ENCODE results near the gene SZT2. TPM values are rescaled to one million over a fixed set of nuclear protein-coding genes. Genes with fewer than 3 reads are reported as not detected.

The SZT2 gene
- total RNA-seq, 1 experiment from 2014 or later: 65.3 TPM

DNA sequence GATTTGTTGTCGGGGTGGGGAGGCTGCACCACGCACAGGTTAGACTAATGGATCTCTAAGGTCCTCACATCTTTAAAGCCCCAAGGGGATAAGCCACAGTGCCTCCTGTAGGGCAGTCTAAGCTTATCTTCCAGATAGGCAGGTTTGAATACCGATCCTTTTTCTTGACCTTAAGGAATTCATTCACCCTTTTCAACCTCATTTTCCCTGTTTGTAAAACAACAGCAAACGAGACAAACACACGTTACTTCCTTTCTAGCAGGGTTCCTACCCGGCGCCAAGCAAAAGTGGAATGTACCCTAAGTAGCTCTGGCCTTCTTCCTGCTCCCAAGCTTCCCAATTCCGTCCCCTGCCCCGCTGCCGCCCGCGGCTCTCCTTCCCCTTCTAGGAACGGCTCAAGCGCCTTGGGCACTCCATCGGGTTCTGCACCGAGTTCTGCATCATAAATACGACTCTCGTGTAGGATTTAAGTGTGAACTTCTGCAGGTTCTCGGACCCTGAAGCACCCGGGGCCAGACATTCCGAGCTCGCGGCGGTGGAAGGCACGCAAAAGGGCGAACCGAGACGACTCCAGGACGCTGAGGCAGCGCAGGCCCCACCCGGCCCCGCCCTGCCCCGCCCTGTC lies 31.5 kb upstream of the SZT2 start:
- ChIA-PET POLR2A (interaction anchor here (0.6 to 2.7 kb wide), 16 partner anchors 8 to 557 kb away, joined by 3 to 41 read pairs (median 5); partner anchors contain the start of genes C1orf210, ELOVL1, MED8 and SZT2), CTCF (interaction anchor here (0.6 to 2.3 kb wide), 10 partner anchors 8 to 286 kb away, joined by 3 to 8 read pairs (median 4); partner anchors contain the start of genes C1orf210, CFAP57 and EBNA1BP2)
- peak overlapping the region; percentile 84 for H3K4me3 Mint-ChIP-seq (ENCODE audit: unreplicated experiment)
- peaks cover 20% of the 10 kb centered on the region for H3K36me3 Mint-ChIP-seq (ENCODE audit: insufficient read depth, unreplicated experiment)
- H3K27me3 Mint-ChIP-seq (ENCODE audit: insufficient read depth, unreplicated experiment): no peaks in the 10 kb centered on the region
- H3K4me1 Mint-ChIP-seq (ENCODE audit: insufficient read depth, unreplicated experiment): peaks cover 28% of the 10 kb centered on the region
- peak overlapping the region; percentile 70 for H3K27ac Mint-ChIP-seq (ENCODE audit: low read depth, unreplicated experiment)
- TF ChIP-seq, protein P1, sequence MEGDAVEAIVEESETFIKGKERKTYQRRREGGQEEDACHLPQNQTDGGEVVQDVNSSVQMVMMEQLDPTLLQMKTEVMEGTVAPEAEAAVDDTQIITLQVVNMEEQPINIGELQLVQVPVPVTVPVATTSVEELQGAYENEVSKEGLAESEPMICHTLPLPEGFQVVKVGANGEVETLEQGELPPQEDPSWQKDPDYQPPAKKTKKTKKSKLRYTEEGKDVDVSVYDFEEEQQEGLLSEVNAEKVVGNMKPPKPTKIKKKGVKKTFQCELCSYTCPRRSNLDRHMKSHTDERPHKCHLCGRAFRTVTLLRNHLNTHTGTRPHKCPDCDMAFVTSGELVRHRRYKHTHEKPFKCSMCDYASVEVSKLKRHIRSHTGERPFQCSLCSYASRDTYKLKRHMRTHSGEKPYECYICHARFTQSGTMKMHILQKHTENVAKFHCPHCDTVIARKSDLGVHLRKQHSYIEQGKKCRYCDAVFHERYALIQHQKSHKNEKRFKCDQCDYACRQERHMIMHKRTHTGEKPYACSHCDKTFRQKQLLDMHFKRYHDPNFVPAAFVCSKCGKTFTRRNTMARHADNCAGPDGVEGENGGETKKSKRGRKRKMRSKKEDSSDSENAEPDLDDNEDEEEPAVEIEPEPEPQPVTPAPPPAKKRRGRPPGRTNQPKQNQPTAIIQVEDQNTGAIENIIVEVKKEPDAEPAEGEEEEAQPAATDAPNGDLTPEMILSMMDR (IDR thresholded peaks at IDR 0.05; ENCODE audit: unreplicated experiment): peak; percentile 42
- intact Hi-C loops (cut with micrococcal nuclease): loop anchor here (1.0 kb wide), 1 partner anchor 120 kb away; no protein-coding TSS in a partner anchor
- TSS peak; percentile 78 for BruUV-seq (replicated peaks)
- peak; percentile 58 for DNase-seq (ENCODE audit: unreplicated experiment)
- no peaks in the 10 kb centered on the region for H3K9me3 Mint-ChIP-seq (ENCODE audit: unreplicated experiment)

DNA sequence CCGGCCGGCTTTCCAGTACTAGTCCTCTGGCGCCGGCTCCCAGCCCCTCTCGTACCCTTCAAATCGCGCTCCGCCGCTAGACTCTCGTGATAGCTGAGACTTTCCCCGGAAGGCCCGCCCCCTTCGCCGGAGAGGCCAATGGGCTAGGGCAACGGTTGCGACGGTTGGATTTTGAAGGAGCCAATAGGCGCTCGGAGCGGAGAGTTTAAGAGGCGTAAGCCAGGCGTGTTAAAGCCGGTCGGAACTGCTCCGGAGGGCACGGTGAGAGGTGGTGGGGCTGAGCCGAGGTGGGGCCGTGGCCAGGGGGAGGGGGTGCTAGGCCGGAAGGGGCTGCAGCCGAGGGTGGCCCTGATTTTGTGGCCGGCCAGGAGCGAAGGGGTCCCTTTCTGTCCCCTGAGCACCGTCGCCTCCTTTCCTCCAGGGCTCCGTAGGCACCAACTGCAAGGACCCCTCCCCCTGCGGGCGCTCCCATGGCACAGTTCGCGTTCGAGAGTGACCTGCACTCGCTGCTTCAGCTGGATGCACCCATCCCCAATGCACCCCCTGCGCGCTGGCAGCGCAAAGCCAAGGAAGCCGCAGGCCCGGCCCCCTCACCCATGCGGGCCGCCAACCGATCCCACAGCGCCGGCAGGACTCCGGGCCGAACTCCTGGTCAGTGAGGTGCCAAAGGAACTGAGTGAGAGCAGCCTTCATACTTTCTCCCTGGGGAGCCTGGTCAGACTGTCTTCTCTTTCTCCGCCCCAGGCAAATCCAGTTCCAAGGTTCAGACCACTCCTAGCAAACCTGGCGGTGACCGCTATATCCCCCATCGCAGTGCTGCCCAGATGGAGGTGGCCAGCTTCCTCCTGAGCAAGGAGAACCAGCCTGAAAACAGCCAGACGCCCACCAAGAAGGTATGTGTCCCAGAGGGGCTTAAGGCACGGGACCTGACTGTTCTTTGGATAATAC lies 30.7 kb upstream of the SZT2 start, which contains the start of gene CDC20:
Gene CDC20 (plus strand): TSS at position 236 of the 948 bp plus-strand sequence. CDS start 235 bp downstream, at position 471.
- Mint-ChIP-seq H3K9me3 (ENCODE audit: unreplicated experiment) (no peaks in the 10 kb centered on the region), H3K36me3 (ENCODE audit: insufficient read depth, unreplicated experiment) (peaks cover 27% of the 10 kb centered on the region), H3K4me3 (ENCODE audit: unreplicated experiment) (peak within 1 kb of the TSS; percentile 84), H3K27ac (ENCODE audit: low read depth, unreplicated experiment) (peak within 1 kb of the TSS; percentile 70), H3K4me1 (ENCODE audit: insufficient read depth, unreplicated experiment) (peaks cover 31% of the 10 kb centered on the region), H3K27me3 (ENCODE audit: insufficient read depth, unreplicated experiment) (no peaks in the 10 kb centered on the region)
- DNase-seq (ENCODE audit: unreplicated experiment): peak; percentile 99
- intact Hi-C loops (cut with micrococcal nuclease): loop anchor here (1.0 kb wide), 1 partner anchor 121 kb away; no protein-coding TSS in a partner anchor
- TF ChIP-seq, protein P1 (IDR thresholded peaks at IDR 0.05; ENCODE audit: unreplicated experiment): no peak
- ChIA-PET CTCF (interaction anchor here (0.9 to 2.3 kb wide), 5 partner anchors 7 to 132 kb away, joined by 3 to 8 read pairs (median 5); partner anchors contain the start of gene C1orf210), POLR2A (interaction anchor here (0.5 to 2.7 kb wide), 17 partner anchors 9 to 556 kb away, joined by 3 to 41 read pairs (median 5); partner anchors contain the start of genes C1orf210, ELOVL1, MED8 and SZT2)
- BruUV-seq (replicated peaks): TSS peak; percentile 69

DNA sequence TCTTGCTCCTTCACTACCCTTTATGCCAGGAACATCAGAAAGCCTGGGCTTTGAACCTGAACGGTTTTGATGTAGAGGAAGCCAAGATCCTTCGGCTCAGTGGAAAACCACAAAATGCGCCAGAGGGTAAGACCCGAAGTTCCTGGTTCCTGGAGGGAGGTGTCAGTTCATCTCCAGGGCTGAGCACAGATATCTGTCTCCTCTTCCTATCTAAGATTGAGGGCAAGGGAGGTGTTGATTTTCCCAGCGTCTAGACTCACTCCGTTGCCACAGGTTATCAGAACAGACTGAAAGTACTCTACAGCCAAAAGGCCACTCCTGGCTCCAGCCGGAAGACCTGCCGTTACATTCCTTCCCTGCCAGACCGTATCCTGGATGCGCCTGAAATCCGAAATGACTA lies 30.0 kb upstream of the SZT2 start:
- TF ChIP-seq, protein P1 (IDR thresholded peaks at IDR 0.05; ENCODE audit: unreplicated experiment): no peak
- Mint-ChIP-seq H3K36me3 (ENCODE audit: insufficient read depth, unreplicated experiment) (peaks cover 30% of the 10 kb centered on the region), H3K27ac (ENCODE audit: low read depth, unreplicated experiment) (no peak overlapping the region), H3K27me3 (ENCODE audit: insufficient read depth, unreplicated experiment) (no peaks in the 10 kb centered on the region), H3K4me1 (ENCODE audit: insufficient read depth, unreplicated experiment) (peaks cover 34% of the 10 kb centered on the region), H3K9me3 (ENCODE audit: unreplicated experiment) (no peaks in the 10 kb centered on the region), H3K4me3 (ENCODE audit: unreplicated experiment) (peak overlapping the region; percentile 84)
- DNase-seq (ENCODE audit: unreplicated experiment): peak; percentile 10
- BruUV-seq (replicated peaks): no TSS peak
- CTCF ChIA-PET: interaction anchor here (0.8 to 2.3 kb wide), 2 partner anchors 9 to 78 kb away, joined by 3 to 8 read pairs; no protein-coding TSS in a partner anchor
- intact Hi-C loops (cut with micrococcal nuclease): no loop called here
- POLR2A ChIA-PET: interaction anchor here (0.7 to 2.7 kb wide), 3 partner anchors 30 to 153 kb away, joined by 4 to 34 read pairs (median 7); partner anchors contain the start of genes MED8 and SZT2

Measured in MCF 10A (cell line).